ENCODE measurements around the gene CNTNAP2.

CNTNAP2 gene

DNA sequence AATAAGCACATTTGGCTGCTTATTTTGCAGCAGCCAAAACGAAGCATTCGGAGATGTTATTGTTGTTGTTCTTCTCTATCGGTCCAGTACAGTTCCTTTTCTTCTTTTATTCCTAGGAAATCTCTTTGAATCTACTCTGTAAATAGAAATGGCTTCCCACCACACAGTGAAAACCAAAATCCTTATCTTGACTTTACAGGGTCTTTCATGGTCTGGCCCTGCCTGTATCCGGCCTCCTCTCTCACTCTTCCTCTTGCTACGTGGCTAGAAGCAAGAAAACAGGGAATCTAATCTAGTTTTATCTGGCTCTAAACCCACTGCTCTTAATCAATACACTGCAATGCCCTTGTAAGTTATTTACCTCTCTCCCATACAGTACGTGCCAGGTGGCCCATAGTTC is 1547.9 kb downstream of the CNTNAP2 start:
- no peak overlapping the region for H3K4me3 ChIP-seq (ENCODE audit: low read depth, low read length)

DNA sequence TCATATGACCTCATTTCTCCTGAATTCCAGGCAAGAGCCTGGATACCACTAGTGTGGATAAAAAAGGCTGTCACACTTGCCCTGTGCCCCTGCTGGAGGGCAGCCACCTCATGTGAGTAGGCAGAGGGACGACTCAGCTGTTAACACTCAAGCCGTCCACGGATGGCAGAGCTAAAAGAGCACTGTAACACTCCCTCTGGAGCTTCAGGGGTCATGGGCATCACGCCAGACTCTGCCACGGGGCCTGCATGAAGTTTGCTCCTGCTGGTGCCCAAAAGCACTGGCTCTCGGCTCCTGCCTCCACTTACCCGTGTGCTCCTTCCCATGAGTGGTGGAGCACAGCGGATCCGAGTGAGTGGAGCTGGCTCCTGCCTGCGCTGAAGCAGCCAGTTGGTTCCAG is 1554.2 kb downstream of the CNTNAP2 start:
- TF ChIP-seq, protein P1, sequence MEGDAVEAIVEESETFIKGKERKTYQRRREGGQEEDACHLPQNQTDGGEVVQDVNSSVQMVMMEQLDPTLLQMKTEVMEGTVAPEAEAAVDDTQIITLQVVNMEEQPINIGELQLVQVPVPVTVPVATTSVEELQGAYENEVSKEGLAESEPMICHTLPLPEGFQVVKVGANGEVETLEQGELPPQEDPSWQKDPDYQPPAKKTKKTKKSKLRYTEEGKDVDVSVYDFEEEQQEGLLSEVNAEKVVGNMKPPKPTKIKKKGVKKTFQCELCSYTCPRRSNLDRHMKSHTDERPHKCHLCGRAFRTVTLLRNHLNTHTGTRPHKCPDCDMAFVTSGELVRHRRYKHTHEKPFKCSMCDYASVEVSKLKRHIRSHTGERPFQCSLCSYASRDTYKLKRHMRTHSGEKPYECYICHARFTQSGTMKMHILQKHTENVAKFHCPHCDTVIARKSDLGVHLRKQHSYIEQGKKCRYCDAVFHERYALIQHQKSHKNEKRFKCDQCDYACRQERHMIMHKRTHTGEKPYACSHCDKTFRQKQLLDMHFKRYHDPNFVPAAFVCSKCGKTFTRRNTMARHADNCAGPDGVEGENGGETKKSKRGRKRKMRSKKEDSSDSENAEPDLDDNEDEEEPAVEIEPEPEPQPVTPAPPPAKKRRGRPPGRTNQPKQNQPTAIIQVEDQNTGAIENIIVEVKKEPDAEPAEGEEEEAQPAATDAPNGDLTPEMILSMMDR (conservative IDR thresholded peaks at IDR 0.05; ENCODE audit: low read depth, low read length), result no peak
- no peak for DNase-seq (ENCODE audit: low read depth)
- H3K4me3 ChIP-seq (ENCODE audit: low read depth, low read length), result no peak overlapping the region

More for the DNA sequence above, 1547.9 kb downstream of the CNTNAP2 start:
- DNase-seq (ENCODE audit: low read depth), result no peak
- TF ChIP-seq, protein P1 (conservative IDR thresholded peaks at IDR 0.05; ENCODE audit: low read depth, low read length), result no peak

DNA sequence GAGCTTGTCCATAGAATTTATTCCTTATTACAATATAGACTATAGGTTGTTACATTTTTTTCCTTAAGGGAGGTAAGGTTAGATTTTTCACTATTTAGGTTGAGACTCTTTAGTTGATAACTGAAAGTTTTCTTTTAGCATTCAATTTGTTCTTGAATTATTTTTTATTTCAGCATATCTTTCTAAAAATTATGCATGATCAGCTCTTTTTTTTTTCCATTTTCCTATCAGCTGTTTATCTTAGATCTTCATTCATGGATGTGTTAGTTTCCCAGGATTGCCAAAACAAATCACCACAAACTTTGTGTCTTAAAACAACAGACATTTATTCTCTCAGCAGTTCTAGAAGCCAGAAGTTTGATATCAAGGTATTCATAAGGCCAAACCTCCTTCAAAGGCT is 1558.1 kb downstream of the CNTNAP2 start:
- TF ChIP-seq, protein P1 (conservative IDR thresholded peaks at IDR 0.05; ENCODE audit: low read depth, low read length), result no peak
- no peak for DNase-seq (ENCODE audit: low read depth)
- H3K4me3 ChIP-seq (ENCODE audit: low read depth, low read length), result no peak overlapping the region

DNA sequence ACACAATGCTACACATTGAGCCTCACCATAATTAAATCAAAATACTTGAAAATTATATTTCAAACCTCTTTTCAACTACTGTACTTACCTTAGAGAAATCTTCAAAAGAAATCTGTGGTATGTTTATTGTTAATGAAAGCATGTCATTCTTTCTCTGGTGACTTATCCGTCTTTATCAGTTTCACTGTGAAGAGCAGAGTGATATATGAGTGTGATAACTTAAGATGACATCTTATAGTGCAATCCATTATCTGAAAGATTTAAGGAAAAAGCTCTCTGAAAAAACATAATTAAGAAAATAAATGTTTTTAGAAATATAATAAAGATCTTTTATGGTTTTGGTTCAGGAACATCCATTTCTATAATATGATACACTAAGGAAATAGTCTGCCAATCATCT is 1562.3 kb downstream of the CNTNAP2 start:
- DNase-seq (ENCODE audit: low read depth), result no peak
- TF ChIP-seq, protein P1 (conservative IDR thresholded peaks at IDR 0.05; ENCODE audit: low read depth, low read length), result no peak
- no peak overlapping the region for H3K4me3 ChIP-seq (ENCODE audit: low read depth, low read length)

DNA sequence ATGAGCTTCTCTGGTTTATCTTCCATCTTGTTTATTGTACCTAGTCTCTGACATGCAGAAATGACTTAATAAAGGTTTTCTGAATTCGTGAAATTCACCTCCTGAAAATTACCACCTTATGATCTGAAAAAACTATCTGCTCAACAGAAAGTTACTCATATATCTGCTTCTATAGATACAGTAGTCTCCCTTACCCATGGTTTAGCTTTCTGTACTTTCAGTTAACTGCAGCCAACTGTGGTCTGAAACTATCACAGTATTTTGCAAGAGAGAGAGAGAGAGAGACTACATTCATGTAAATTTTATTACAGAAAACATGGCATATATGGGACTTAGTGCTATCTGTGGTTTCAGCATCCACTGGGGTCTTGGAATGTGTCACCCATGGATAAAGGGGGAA is 1564.9 kb downstream of the CNTNAP2 start:
- DNase-seq (ENCODE audit: low read depth), result no peak
- H3K4me3 ChIP-seq (ENCODE audit: low read depth, low read length), result no peak overlapping the region
- TF ChIP-seq, protein P1 (conservative IDR thresholded peaks at IDR 0.05; ENCODE audit: low read depth, low read length), result no peak

DNA sequence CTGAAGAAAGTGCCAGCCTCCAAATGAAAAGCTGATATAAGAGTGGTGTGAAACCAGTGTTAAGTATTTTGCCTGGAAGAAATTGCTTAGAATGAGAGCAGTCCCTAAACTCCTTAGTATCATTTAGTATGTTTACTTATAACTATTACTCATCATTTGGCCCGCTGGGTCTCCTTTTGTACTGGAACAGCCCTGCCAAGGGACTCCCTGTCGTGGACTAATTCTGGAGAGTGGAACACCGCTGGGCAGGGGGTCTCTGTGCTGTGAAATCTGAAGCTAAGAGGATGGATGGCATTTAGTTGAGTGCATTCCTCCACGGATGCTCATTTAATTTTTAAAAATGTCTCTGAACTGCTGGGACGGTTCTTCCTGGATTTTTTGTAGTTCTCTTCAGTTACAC is 1584.1 kb downstream of the CNTNAP2 start:
- H3K4me3 ChIP-seq (ENCODE audit: low read depth, low read length), result no peak overlapping the region
- DNase-seq (ENCODE audit: low read depth), result peak; percentile 2
- TF ChIP-seq, protein P1 (conservative IDR thresholded peaks at IDR 0.05; ENCODE audit: low read depth, low read length), result no peak

DNA sequence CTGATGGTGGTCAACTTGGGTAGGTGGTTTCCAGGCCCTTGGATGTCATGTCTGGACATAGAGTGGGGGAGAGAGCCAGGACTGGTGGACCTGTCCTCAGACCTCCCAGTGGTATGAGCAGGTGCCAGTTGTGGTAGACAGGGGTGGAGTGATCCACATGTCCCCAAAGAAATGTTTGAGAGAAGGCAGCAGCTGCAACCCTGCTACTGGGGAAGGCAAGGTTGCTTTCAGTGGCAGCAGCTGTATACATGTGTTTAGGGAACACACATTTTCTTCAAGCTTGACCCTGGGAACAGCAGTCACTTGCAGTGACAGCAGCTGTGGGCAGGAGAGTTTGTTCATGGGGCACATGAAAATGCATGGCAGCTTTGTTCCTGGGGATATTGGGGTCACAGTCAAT is 1591.3 kb downstream of the CNTNAP2 start:
- no peak overlapping the region for H3K4me3 ChIP-seq (ENCODE audit: low read depth, low read length)
- TF ChIP-seq, protein P1 (conservative IDR thresholded peaks at IDR 0.05; ENCODE audit: low read depth, low read length), result no peak
- DNase-seq (ENCODE audit: low read depth), result no peak

All from choroid plexus epithelial cell (primary cell).